ENCODE data around the gene NOC2L.

The NOC2L gene

DNA sequence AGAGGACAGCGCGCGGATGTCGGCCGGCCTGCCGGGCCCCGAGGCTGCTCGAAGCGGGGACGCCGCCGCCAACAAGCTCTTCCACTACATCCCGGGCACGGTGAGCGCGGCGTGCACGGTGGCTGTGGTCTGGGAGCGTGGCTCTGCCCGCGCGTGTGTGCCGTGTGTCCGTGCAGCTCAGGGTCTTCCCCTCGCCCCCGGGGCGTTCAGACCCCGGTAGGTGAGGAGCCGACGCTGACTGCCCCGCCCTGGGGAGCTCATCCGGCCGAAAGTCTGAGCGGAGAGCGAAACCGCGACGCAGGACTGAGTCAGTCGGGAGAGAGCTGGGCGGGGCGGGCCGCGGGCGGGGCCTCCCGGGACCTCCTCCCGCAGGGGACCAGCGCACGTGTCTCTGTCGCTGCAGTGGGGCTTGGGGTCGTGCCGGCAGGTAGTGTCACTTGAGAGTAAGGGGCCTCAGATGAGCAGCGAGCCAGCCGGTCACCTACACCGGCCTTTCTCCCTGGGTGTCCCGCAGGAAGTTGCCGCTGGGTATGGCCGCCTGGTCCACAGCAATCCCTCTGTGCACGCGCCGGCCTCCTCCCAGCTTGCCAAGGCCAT, 7.7 kb upstream of the NOC2L start:
- no peaks in the 10 kb centered on the region for H3K27me3 ChIP-seq (replicated peaks; ENCODE audit: control insufficient read depth, insufficient read depth, low read length, poor library complexity, severe bottlenecking)
- DNase-seq, result peak; percentile 57 to 63 (median 59)
- no peaks in the 10 kb centered on the region for H3K9me3 ChIP-seq (ENCODE audit: control insufficient read depth, low read length)

DNA sequence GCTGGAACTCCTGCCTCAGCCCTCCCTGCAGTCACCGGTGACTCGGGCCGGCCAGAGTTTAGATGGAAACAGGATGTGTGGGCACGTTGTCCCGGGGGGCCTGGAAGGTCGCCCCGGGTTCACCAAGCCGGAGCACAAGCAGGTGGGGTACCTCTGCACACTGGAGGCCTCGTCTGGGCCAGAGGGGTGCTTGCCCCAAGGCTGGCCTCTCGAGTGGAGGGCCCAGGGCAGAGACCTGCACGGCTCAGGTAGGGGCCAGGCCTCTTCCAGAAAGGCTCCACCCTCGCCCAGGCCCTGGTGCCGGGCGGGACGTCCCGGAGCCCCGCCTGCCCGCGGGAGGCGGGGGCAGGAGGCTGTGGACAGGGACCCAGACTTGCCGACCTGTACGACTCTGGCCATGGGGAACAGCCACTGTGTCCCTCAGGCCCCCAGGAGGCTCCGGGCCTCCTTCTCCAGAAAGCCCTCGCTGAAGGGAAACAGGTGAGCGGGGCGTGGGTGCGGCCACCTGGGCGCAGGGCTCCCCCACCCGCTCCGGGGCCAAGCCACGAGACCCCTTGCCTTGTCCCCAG, 7.2 kb upstream of the NOC2L start, which contains the start of gene PLEKHN1:
Gene PLEKHN1, plus strand, starts transcription at position 348 of the 569 bp plus-strand sequence. Its CDS starts 50 bp downstream, at position 398.
- Histone ChIP-seq H3K36me3 (ENCODE audit: control insufficient read depth, insufficient read depth, low read length) (peaks cover 3% of the 10 kb centered on the region), H3K4me3 (ENCODE audit: insufficient read depth, low read depth, low read length, poor library complexity, severe bottlenecking) (peak within 1 kb of the TSS; percentile 71), H3K27ac (ENCODE audit: insufficient read depth, low read length, poor library complexity, severe bottlenecking) (peak within 1 kb of the TSS; percentile 64), H3K9me3 (ENCODE audit: control insufficient read depth, low read length) (no peaks in the 10 kb centered on the region), H3K27me3 (replicated peaks; ENCODE audit: control insufficient read depth, insufficient read depth, low read length, poor library complexity, severe bottlenecking) (no peaks in the 10 kb centered on the region), H3K4me1 (ENCODE audit: control insufficient read depth, insufficient read depth, low read length, poor library complexity, severe bottlenecking) (peaks cover 14% of the 10 kb centered on the region)
- no peak for DNase-seq

More for the DNA sequence above, 7.7 kb upstream of the NOC2L start:
- peaks cover 3% of the 10 kb centered on the region for H3K36me3 ChIP-seq (ENCODE audit: control insufficient read depth, insufficient read depth, low read length)
- H3K4me3 ChIP-seq (ENCODE audit: insufficient read depth, low read depth, low read length, poor library complexity, severe bottlenecking), result peak overlapping the region; percentile 71
- H3K4me1 ChIP-seq (ENCODE audit: control insufficient read depth, insufficient read depth, low read length, poor library complexity, severe bottlenecking), result peaks cover 11% of the 10 kb centered on the region
- H3K27ac ChIP-seq (ENCODE audit: insufficient read depth, low read length, poor library complexity, severe bottlenecking), result peak overlapping the region; percentile 64

DNA sequence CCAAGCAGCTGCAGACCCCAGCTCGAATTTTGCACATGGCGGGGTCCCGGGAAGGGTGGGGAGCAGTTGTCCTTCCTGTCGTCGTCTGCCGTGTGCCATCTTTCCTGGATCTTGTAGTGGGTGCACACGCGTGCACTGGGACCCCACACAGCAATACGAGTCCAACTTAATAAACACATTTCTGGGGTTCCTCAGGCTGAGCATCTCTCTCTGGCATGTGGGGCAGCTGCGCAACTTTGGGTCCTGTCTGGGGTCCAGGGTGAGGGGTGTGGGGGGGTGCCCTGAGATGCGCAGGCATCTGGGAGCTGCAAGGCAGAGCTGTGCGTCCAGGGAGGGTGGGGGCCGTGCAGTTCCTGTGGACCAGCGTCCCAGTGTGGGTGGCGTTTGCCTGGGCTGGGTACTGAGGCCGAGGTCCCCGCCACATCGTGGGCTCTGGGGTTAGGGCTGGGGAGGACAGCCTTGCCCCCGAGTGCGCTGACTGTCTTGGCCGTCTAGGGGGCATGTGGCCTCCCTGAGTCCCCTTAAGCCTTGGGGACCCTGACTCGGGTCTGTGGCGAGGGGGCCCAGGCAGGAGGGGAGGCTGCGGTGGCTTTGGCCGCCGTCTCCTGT, 6.6 kb upstream of the NOC2L start:
- no peaks in the 10 kb centered on the region for H3K9me3 ChIP-seq (ENCODE audit: control insufficient read depth, low read length)
- no peak overlapping the region for H3K4me3 ChIP-seq (ENCODE audit: insufficient read depth, low read depth, low read length, poor library complexity, severe bottlenecking)
- H3K27me3 ChIP-seq (replicated peaks; ENCODE audit: control insufficient read depth, insufficient read depth, low read length, poor library complexity, severe bottlenecking), result no peaks in the 10 kb centered on the region
- peaks cover 16% of the 10 kb centered on the region for H3K4me1 ChIP-seq (ENCODE audit: control insufficient read depth, insufficient read depth, low read length, poor library complexity, severe bottlenecking)
- H3K27ac ChIP-seq (ENCODE audit: insufficient read depth, low read length, poor library complexity, severe bottlenecking), result peak overlapping the region; percentile 64
- no peak for DNase-seq
- peaks cover 3% of the 10 kb centered on the region for H3K36me3 ChIP-seq (ENCODE audit: control insufficient read depth, insufficient read depth, low read length)

DNA sequence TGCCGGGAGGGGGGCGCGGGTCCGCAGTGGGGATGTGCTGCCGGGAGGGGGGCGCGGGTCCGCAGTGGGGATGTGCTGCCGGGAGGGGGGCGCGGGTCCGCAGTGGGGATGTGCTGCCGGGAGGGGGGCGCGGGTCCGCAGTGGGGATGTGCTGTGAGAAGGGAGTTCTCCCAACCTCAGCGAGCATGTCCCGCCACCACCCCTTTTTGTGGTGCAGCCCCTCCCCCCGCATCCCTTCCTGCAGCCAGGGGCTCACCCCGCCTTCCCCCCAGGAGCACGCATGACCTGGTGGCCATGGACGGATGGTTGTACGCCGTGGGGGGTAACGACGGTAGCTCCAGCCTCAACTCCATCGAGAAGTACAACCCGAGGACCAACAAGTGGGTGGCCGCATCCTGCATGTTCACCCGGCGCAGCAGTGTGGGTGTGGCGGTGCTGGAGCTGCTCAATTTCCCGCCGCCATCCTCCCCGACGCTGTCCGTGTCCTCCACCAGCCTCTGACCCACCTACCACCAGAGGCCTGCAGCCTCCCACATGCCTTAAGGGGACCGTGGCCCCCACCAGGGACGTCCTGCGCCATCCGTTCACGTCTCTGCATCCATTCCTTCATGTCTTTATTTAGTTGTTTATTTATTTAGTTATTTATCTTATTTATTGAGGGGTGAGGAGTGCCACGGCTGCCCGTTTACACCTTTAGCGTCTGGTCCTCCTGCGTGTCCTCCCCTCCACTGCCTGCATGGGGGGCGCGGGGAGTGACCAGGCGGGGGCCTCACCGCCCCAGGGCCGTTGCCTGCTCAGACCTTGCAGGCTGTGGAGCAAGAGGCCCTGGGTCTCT, 5.9 kb upstream of the NOC2L start:
- H3K4me1 ChIP-seq (ENCODE audit: control insufficient read depth, insufficient read depth, low read length, poor library complexity, severe bottlenecking), result peaks cover 20% of the 10 kb centered on the region
- no peak for DNase-seq
- H3K9me3 ChIP-seq (ENCODE audit: control insufficient read depth, low read length), result no peaks in the 10 kb centered on the region
- H3K36me3 ChIP-seq (ENCODE audit: control insufficient read depth, insufficient read depth, low read length), result peaks cover 3% of the 10 kb centered on the region
- no peak overlapping the region for H3K27ac ChIP-seq (ENCODE audit: insufficient read depth, low read length, poor library complexity, severe bottlenecking)
- no peak overlapping the region for H3K4me3 ChIP-seq (ENCODE audit: insufficient read depth, low read depth, low read length, poor library complexity, severe bottlenecking)
- no peaks in the 10 kb centered on the region for H3K27me3 ChIP-seq (replicated peaks; ENCODE audit: control insufficient read depth, insufficient read depth, low read length, poor library complexity, severe bottlenecking)

DNA sequence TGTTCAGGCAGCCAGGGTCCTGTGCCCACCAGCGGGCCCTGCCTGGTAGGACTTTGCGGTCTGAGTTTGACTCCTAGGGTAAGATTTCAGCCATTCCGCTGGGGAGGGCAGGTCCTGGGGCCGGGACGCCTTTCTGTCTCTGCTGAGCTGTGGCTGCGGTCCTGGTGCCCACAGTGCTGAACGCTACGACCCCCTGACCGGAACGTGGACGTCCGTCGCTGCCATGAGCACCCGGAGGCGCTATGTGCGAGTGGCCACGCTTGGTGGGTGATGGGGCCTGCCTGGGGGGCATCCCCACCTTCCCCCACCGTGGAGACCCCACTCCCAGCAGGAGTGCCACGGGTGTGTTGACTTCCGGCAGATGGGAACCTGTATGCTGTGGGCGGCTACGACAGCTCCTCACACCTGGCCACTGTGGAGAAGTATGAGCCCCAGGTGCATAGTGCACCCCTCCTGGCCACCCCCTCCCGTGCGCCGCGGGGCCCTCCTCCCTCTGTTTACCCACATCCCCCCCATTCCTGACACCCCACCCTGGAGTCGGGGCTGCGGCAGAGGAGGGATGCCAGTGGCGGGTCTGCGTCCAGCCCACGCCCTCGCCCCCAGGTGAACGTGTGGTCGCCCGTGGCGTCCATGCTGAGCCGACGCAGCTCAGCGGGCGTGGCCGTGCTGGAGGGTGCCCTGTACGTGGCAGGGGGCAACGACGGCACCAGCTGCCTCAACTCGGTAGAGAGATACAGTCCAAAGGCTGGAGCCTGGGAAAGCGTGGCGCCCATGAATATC, 4.9 kb upstream of the NOC2L start:
- H3K27me3 ChIP-seq (replicated peaks; ENCODE audit: control insufficient read depth, insufficient read depth, low read length, poor library complexity, severe bottlenecking), result no peaks in the 10 kb centered on the region
- no peak overlapping the region for H3K27ac ChIP-seq (ENCODE audit: insufficient read depth, low read length, poor library complexity, severe bottlenecking)
- peaks cover 26% of the 10 kb centered on the region for H3K4me1 ChIP-seq (ENCODE audit: control insufficient read depth, insufficient read depth, low read length, poor library complexity, severe bottlenecking)
- peaks cover 3% of the 10 kb centered on the region for H3K36me3 ChIP-seq (ENCODE audit: control insufficient read depth, insufficient read depth, low read length)
- no peak for DNase-seq
- H3K9me3 ChIP-seq (ENCODE audit: control insufficient read depth, low read length), result no peaks in the 10 kb centered on the region
- no peak overlapping the region for H3K4me3 ChIP-seq (ENCODE audit: insufficient read depth, low read depth, low read length, poor library complexity, severe bottlenecking)

DNA sequence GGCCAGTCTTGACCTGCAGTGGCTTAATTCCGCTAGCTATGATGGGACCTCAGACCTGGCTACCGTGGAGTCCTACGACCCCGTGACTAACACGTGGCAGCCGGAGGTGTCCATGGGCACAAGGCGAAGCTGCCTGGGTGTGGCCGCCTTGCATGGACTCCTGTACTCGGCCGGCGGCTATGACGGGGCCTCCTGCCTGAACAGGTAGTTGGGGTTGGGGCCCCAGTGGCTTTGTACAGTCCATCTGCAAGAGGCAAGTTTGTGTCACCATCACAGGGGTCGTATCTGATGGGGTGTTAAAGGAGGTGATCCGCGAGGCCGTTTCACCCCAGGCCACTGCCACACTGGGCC, 4.2 kb upstream of the NOC2L start:
- Histone ChIP-seq H3K9me3 (ENCODE audit: control insufficient read depth, low read length) (no peaks in the 10 kb centered on the region), H3K27ac (ENCODE audit: insufficient read depth, low read length, poor library complexity, severe bottlenecking) (no peak overlapping the region), H3K4me3 (ENCODE audit: insufficient read depth, low read depth, low read length, poor library complexity, severe bottlenecking) (no peak overlapping the region), H3K27me3 (replicated peaks; ENCODE audit: control insufficient read depth, insufficient read depth, low read length, poor library complexity, severe bottlenecking) (no peaks in the 10 kb centered on the region), H3K4me1 (ENCODE audit: control insufficient read depth, insufficient read depth, low read length, poor library complexity, severe bottlenecking) (peaks cover 32% of the 10 kb centered on the region), H3K36me3 (ENCODE audit: control insufficient read depth, insufficient read depth, low read length) (peaks cover 3% of the 10 kb centered on the region)
- DNase-seq, result no peak

DNA sequence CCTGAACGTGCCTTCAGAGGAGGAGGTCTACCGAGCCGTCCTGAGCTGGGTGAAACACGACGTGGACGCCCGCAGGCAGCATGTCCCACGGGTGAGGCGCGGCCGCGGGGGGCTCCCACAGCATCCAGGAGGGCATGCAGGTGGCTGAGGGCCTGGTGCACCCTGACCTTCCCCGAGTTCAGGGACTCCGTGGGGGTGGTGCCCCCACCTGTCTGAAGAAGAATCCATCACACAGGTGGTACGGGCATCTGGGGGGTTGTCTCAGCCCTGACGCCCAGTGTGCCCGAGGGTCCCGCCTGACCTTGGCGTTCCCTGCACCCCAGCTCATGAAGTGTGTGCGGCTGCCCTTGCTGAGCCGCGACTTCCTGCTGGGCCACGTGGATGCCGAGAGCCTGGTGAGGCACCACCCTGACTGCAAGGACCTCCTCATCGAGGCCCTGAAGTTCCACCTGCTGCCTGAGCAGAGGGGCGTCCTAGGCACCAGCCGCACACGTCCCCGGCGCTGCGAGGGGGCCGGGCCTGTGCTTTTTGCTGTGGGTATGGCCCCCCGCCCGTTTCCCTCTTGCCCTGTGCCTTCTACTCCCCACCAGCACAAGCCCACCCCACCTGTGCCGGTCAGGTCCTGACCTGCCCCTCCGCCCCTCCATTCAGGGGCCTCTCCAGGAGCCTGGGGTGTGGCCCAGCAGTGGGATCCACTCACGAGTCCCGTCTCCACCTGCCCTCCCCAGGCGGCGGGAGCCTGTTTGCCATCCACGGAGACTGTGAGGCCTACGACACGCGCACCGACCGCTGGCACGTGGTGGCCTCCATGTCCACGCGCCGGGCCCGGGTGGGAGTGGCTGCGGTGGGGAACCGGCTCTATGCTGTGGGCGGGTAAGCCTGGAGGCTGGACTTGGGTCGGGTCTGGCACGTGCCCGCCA, 3.6 kb upstream of the NOC2L start:
- no peak overlapping the region for H3K4me3 ChIP-seq (ENCODE audit: insufficient read depth, low read depth, low read length, poor library complexity, severe bottlenecking)
- H3K4me1 ChIP-seq (ENCODE audit: control insufficient read depth, insufficient read depth, low read length, poor library complexity, severe bottlenecking), result peaks cover 38% of the 10 kb centered on the region
- no peaks in the 10 kb centered on the region for H3K9me3 ChIP-seq (ENCODE audit: control insufficient read depth, low read length)
- H3K36me3 ChIP-seq (ENCODE audit: control insufficient read depth, insufficient read depth, low read length), result peaks cover 3% of the 10 kb centered on the region
- no peak overlapping the region for H3K27ac ChIP-seq (ENCODE audit: insufficient read depth, low read length, poor library complexity, severe bottlenecking)
- DNase-seq, result no peak
- no peaks in the 10 kb centered on the region for H3K27me3 ChIP-seq (replicated peaks; ENCODE audit: control insufficient read depth, insufficient read depth, low read length, poor library complexity, severe bottlenecking)

DNA sequence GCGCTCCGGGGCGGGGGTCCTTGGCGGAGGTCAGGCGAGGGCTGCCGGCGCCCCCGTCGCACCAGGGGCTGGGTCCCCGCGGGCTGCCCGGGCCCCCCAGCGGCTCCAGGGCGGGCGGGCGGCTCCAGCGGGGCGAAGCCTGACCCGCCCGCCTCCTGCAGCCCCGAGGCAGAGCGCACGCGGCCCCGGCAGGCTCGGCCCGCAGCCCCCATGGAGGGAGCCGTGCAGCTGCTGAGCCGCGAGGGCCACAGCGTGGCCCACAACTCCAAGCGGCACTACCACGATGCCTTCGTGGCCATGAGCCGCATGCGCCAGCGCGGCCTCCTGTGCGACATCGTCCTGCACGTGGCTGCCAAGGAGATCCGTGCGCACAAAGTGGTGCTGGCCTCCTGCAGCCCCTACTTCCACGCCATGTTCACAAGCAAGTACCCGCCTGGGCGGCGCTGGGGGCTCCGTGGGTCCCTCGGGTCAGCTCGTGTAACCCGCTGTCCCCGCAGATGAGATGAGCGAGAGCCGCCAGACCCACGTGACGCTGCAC, 2.1 kb upstream of the NOC2L start:
- no peak for DNase-seq
- Histone ChIP-seq H3K9me3 (ENCODE audit: control insufficient read depth, low read length) (no peaks in the 10 kb centered on the region), H3K4me1 (ENCODE audit: control insufficient read depth, insufficient read depth, low read length, poor library complexity, severe bottlenecking) (peaks cover 35% of the 10 kb centered on the region), H3K27me3 (replicated peaks; ENCODE audit: control insufficient read depth, insufficient read depth, low read length, poor library complexity, severe bottlenecking) (no peaks in the 10 kb centered on the region), H3K27ac (ENCODE audit: insufficient read depth, low read length, poor library complexity, severe bottlenecking) (no peak overlapping the region), H3K4me3 (ENCODE audit: insufficient read depth, low read depth, low read length, poor library complexity, severe bottlenecking) (peak overlapping the region; percentile 54), H3K36me3 (ENCODE audit: control insufficient read depth, insufficient read depth, low read length) (peaks cover 11% of the 10 kb centered on the region)

Data from effector memory CD4-positive, alpha-beta T cell (primary cell).